Adipose tissue (tissue), 3 donors: Measurements from ENCODE around the gene NOXO1. TPM values are rescaled to one million over a fixed set of nuclear protein-coding genes. Genes with fewer than 3 reads are reported as not detected.

ENCODE experiments used
- H3K27ac ChIP-seq: one replicate; pipeline ENCODE4 v1.5.1; 2013; ENCODE audit warnings: low read depth, low read length
- WGBS, 3 donors: extraction: QIAGEN DNeasy Blood & Tissue Kit; methylation state at CpG; one replicate each; pipeline ENCODE4 v1.1.7; 2013; 5-methylcytosine and 5-hydroxymethylcytosine counted together
- polyA plus RNA-seq, 3 donors: library from polyadenylated mRNA; stranded (reverse); fragments of 200-250 nt; gene quantifications; one replicate each; pipeline ENCODE4 v1.2.3, GENCODE V29; 2013
- donor health status: healthy with polysubstance abuse.
- donor health status: Bipolar disorder and iron deficiency.
- donor health status: healthy.

The NOXO1 gene
- polyA plus RNA-seq: under 1 TPM in 2 of 3 donors, not detected in 1; 0.15 to 0.67 TPM

GRCh38 chr16:1981398-1981836 lies at the start of gene NOXO1:
NOXO1 (minus strand) TSS chr16:1981469; CDS start chr16:1981179, 290 bp downstream.
- 33 to 57% (median 33%) methylated on average over 6 of the region's 6 CpGs for WGBS, 3 donors
- no peak within 1 kb of the TSS for H3K27ac ChIP-seq

- WGBS, 3 donors: 76 to 88% (median 82%) methylated on average over 11 of the region's 11 CpGs
- no peak overlapping the region for H3K27ac ChIP-seq
Observed at GRCh38 chr16:2030036-2030435, 48.8 kb upstream of the NOXO1 start.

GRCh38 chr16:2029350-2029749 lies 48.1 kb upstream of the NOXO1 start:
- no peak overlapping the region for H3K27ac ChIP-seq
- WGBS, 3 donors: 58 to 91% (median 79%) methylated on average over 21 to 22 of the region's 22 CpGs

- H3K27ac ChIP-seq: no peak overlapping the region
- 59 to 82% (median 69%) methylated on average over 16 to 18 of the region's 18 CpGs for WGBS, 3 donors
Observed at GRCh38 chr16:2028620-2029220, 47.5 kb upstream of the NOXO1 start.

GRCh38 chr16:2028146-2028545 lies 46.9 kb upstream of the NOXO1 start:
- 26 to 76% (median 61%) methylated on average over 3 of the region's 3 CpGs for WGBS, 3 donors
- no peak overlapping the region for H3K27ac ChIP-seq

GRCh38 chr16:2027024-2028010 lies 46.0 kb upstream of the NOXO1 start:
- 4 to 7% (median 5%) methylated on average over 46 to 76 of the region's 76 CpGs for WGBS, 3 donors

GRCh38 chr16:2026461-2027023 lies 45.3 kb upstream of the NOXO1 start, which contains the start of gene NHERF2:
NHERF2 (plus strand) TSS chr16:2026902; CDS start chr16:2027006, 104 bp downstream.
- H3K27ac ChIP-seq: no peak within 1 kb of the TSS
- 8 to 10% (median 8%) methylated on average over 41 to 59 of the region's 59 CpGs for WGBS, 3 donors

More at GRCh38 chr16:2027024-2028010, 46.0 kb upstream of the NOXO1 start:
- H3K27ac ChIP-seq: no peak overlapping the region

GRCh38 chr16:2025878-2026460 lies 44.7 kb upstream of the NOXO1 start:
- H3K27ac ChIP-seq: no peak overlapping the region
- 72 to 81% (median 73%) methylated on average over 16 of the region's 16 CpGs for WGBS, 3 donors

GRCh38 chr16:2025251-2025650 lies 44.0 kb upstream of the NOXO1 start:
- H3K27ac ChIP-seq: no peak overlapping the region

GRCh38 chr16:2024032-2024420 lies 42.8 kb upstream of the NOXO1 start:
- no peak overlapping the region for H3K27ac ChIP-seq
- 71 to 82% (median 76%) methylated on average over 12 of the region's 12 CpGs for WGBS, 3 donors

More at GRCh38 chr16:2025251-2025650, 44.0 kb upstream of the NOXO1 start:
- WGBS, 3 donors: 88 to 100% (median 94%) methylated on average over 12 to 14 of the region's 14 CpGs

- no peak overlapping the region for H3K27ac ChIP-seq
- WGBS, 3 donors: 10 to 14% (median 11%) methylated on average over 43 to 53 of the region's 53 CpGs
Observed at GRCh38 chr16:2023092-2024031, 42.1 kb upstream of the NOXO1 start.

GRCh38 chr16:2022723-2023091 lies 41.4 kb upstream of the NOXO1 start:
- 2 to 3% (median 3%) methylated on average over 14 of the region's 14 CpGs for WGBS, 3 donors
- H3K27ac ChIP-seq: no peak overlapping the region

- 1 to 3% (median 2%) methylated on average over 77 to 96 of the region's 96 CpGs for WGBS, 3 donors
- no peak overlapping the region for H3K27ac ChIP-seq
Observed at GRCh38 chr16:2019921-2020831, 38.9 kb upstream of the NOXO1 start.

- no peak within 1 kb of the TSS for H3K27ac ChIP-seq
- WGBS, 3 donors: 3 to 7% (median 5%) methylated on average over 14 to 33 of the region's 33 CpGs
Observed at GRCh38 chr16:2019518-2019920, 38.2 kb upstream of the NOXO1 start, which contains the start of gene NPW. NPW (plus strand) TSS chr16:2019785.

GRCh38 chr16:2016407-2016922 lies 35.2 kb upstream of the NOXO1 start:
- H3K27ac ChIP-seq: no peak overlapping the region
- WGBS, 3 donors: 44 to 45% (median 45%) methylated on average over 13 of the region's 13 CpGs

GRCh38 chr16:2015947-2016208 lies 34.6 kb upstream of the NOXO1 start:
- WGBS, 3 donors: 77 to 84% (median 83%) methylated on average over 7 of the region's 7 CpGs

More at GRCh38 chr16:2015947-2016208, 34.6 kb upstream of the NOXO1 start:
- no peak overlapping the region for H3K27ac ChIP-seq
